KBM-7 (cell line): ENCODE results near the gene RASL10B.
A peak's percentile ranks its signal among the peaks of the same experiment; 100 is the strongest.
"Not testable (repeated sequence)": the region's sequence is repeated elsewhere in the genome, so short reads cannot be mapped to it uniquely, and the experiment has no call there.

Experiments used
- DNase-seq: peaks from one replicate; pipeline ENCODE4 v3.0.0-alpha.2; 2015
- in situ Hi-C: fragments of 300-500 bp; cut with MboI; formaldehyde crosslinking; loops from 2 replicates; pipeline ENCODE4 v1.14.3; 2020; ENCODE audit warnings: low sequenced_read_pairs, low pct_unique_long_range_greater_than_20kb, mixed read lengths

Gene RASL10B

GRCh38 chr17:35736236-35736635 lies 4.8 kb downstream of the RASL10B start:
- in situ Hi-C loops = loop anchor here (25.0 kb wide), 1 partner anchor 574 kb away; no protein-coding TSS in a partner anchor
- DNase-seq = no peak

DNA sequence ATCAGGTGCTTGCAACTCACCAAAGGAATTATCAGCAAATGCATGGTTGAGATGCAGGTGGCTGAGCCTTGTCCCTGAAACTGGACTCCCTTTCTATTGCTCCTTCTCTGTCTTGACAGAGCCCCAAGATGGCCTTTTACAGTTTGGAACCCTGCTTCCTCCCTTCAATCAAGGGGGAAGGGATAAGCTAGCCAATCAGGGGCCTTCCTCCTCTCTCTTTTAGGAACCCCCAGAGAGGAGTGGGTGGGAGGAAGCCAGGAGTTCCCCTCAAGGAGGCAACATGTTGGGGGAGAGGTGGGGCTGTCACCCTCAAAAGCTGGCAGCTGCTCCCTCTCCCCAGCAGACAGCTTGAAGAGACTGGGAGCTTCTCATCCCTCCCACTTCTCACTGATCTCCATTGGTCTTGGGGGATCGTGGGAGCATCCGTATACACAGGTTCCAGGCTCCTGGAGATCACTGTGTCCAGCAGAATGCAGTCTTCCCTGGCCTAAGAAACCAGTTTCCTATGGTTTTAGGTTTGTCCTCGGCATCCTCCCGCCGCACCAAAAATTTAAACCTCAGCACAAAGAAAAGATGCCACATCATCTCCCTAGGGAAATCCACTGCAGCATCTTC lies 7.2 kb downstream of the RASL10B start:
- in situ Hi-C loops = loop anchor here (25.0 kb wide), 1 partner anchor 576 kb away; no protein-coding TSS in a partner anchor
- DNase-seq = no peak

DNA sequence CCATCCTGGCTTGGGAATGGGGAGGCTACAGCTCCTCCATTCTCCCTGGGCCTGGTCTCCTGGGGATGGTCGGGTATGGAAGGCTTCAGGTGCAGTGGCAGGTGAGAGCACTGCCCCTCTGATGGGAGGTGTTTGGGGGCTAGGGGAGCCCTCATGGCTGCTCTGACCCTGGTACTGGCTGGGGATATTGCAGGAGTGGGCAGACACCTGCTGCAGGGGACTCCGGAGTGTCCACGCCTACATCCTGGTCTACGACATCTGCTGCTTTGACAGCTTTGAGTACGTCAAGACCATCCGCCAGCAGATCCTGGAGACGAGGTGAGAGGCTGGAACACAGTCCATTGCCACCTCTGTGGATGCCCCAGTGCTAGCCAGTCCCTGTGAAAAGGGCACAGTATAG lies 8.8 kb downstream of the RASL10B start:
- in situ Hi-C loops = loop anchor here (25.0 kb wide), 1 partner anchor 578 kb away; no protein-coding TSS in a partner anchor
- no peak for DNase-seq

GRCh38 chr17:35740997-35741931 lies 9.8 kb downstream of the RASL10B start:
- in situ Hi-C loops = loop anchor here (25.0 kb wide), 1 partner anchor 579 kb away; no protein-coding TSS in a partner anchor

DNA sequence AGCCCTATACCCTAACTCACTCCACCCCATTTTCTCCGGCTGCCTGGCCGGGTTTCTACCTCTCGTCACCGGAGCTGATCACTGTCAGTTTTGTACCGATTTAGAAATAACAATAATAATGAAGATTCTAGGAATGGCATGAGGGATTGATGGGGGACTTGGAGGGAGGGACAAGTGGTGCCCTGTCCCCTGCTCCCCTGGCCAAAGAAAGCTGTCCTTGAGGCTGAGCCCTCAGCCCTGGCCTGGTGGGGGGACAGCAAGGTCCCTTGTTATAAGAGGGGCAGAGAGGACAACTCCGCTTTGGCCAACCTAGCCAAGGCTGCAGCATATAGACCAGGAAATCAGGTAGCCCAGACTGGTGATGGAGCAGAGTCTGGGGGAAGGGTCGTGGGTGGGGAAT lies 11.1 kb downstream of the RASL10B start:
- in situ Hi-C loops = loop anchor here (25.0 kb wide), 1 partner anchor 580 kb away; no protein-coding TSS in a partner anchor

More at GRCh38 chr17:35740997-35741931, 9.8 kb downstream of the RASL10B start:
- DNase-seq = no peak

GRCh38 chr17:35742896-35743477 lies 11.5 kb downstream of the RASL10B start:
- no peak for DNase-seq
- in situ Hi-C loops = loop anchor here (25.0 kb wide), 1 partner anchor 581 kb away; no protein-coding TSS in a partner anchor

More for the DNA sequence above, 11.1 kb downstream of the RASL10B start:
- DNase-seq = no peak

- peak; percentile 85 for DNase-seq
- in situ Hi-C loops = loop anchor here (25.0 kb wide), 1 partner anchor 581 kb away; no protein-coding TSS in a partner anchor
Observed at GRCh38 chr17:35743626-35744328, 12.3 kb downstream of the RASL10B start.

GRCh38 chr17:35744830-35745229 lies 13.4 kb downstream of the RASL10B start:
- DNase-seq = no peak
- in situ Hi-C loops = loop anchor here (25.0 kb wide), 1 partner anchor 583 kb away; no protein-coding TSS in a partner anchor

DNA sequence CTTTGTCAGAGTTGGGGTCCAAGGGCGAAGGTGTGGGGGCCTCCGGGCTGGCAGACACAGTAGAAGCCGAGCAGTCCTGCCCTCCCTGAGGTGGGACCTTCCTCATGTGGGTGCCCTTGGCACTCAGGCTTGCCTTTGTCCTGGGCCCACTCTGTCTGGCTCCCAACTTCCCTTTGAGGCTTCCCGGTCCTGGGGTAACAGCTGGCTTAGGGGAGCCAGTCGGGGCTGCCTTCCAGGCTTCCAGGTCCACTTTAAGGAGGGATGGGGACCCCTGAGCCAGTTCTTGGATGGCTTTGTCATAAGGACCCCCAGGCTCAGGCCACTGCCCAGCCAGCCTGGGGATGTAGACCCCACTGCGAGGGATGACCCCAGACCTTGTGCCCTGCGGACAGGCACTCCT lies 13.8 kb downstream of the RASL10B start:
- in situ Hi-C loops = loop anchor here (25.0 kb wide), 1 partner anchor 583 kb away; no protein-coding TSS in a partner anchor
- DNase-seq = no peak

GRCh38 chr17:35745749-35746320 lies 14.4 kb downstream of the RASL10B start:
- in situ Hi-C loops = loop anchor here (25.0 kb wide), 1 partner anchor 584 kb away; no protein-coding TSS in a partner anchor

DNA sequence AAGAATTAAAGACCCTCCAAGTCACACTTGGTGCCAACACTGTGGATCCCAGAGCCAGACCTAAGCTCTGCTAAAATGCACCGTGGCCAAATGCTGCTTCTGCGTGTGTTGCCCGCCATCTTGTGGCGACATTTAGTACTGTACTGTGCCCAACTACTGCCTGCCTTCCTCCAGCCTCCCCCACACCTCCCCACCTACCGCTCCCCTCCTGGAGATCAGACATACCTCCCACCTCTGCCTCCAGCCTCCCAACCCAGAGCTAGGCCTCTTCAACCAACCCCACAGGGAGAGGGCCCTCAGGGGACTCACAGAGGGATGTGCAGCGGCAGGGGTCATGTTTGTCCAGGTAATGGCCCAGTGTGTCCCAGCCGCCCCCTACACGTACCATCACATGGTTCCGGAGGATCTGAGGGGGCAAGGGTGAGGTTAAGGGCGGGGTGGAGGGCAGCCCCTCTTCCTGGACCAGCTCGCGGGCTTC lies 16.1 kb downstream of the RASL10B start:
- peak; percentile 90 for DNase-seq
- in situ Hi-C loops = loop anchor here (25.0 kb wide), 1 partner anchor 585 kb away; no protein-coding TSS in a partner anchor

More at GRCh38 chr17:35745749-35746320, 14.4 kb downstream of the RASL10B start:
- DNase-seq = no peak

- in situ Hi-C loops = loop anchor here (25.0 kb wide), 1 partner anchor 586 kb away; no protein-coding TSS in a partner anchor
- no peak for DNase-seq
Observed at GRCh38 chr17:35748341-35748841, 17.0 kb downstream of the RASL10B start.

DNA sequence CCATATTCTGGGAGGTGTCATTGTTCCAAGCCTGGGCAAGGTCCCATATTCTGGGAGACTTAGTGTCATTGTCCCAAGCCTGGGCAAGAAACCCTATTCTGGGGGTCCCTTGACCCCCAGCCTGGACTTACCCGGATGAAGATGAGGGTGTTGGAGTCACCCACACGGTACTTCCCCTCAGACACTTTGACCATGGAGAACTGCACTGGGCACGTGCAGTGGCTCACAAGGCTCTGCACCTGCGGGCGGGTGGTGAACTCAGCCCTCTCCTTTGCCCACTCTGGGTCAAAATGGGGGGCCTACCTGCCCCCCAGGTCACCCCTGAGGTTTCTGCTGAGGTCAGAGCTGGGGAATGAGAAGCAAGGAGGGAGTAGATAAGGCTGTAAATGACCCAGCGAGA lies 17.5 kb downstream of the RASL10B start:
- in situ Hi-C loops = loop anchor here (25.0 kb wide), 1 partner anchor 587 kb away; no protein-coding TSS in a partner anchor
- DNase-seq = no peak

- no peak for DNase-seq
- in situ Hi-C loops = loop anchor here (25.0 kb wide), 1 partner anchor 587 kb away; no protein-coding TSS in a partner anchor
Observed at GRCh38 chr17:35749560-35750412, 18.3 kb downstream of the RASL10B start.

DNA sequence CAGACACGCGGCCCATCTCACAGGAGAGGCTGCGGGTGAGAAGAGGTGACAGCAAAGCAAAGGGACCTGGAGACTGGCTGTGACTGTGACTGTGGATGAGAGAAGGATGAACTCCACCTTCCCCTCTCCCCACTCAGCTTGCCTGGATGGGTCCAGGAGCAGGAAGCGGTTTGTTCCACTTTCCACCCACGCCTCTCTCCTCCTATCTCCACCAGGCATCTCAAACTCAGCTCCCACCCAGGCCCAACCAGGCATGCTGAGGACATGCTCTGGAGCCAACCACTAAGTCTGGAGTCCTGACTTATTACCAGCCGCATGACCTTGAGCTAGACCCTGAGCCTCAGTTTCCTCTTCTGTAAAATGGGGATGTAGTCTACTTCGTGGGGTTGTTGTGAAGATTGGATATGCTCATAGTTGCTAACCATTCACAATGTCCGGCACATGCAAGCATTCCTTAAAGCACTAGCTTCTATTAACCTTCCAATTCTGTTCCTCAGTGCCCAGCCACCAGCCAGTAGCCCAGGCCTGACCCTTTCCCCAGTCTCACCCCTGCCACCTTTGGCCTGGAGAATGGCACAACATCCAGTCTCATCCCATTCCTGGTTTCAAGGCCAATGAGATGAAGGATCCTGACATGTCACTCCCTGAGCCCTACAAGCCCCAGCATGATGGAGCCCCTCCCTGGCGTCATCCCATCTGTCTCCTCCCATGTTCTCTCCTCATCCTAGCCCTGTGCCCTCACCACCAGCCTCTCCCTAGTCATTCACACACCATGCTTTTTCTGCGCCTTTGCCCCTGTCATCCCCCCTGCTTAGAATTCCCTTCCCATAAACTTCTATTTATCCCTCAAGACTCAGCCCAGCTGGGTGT lies 19.3 kb downstream of the RASL10B start:
- in situ Hi-C loops = no loop called here
- peak; percentile 28 for DNase-seq

GRCh38 chr17:35751541-35751940 lies 20.1 kb downstream of the RASL10B start:
- in situ Hi-C loops, DNase-seq: not testable (repeated sequence)
